H1 (cell line): ENCODE data around the gene ARL11.

Experiments used
- BCL11A ChIP-seq, 2 experiments: IDR thresholded peaks; one replicate each; pipeline ENCODE4 v1.6.1; 2011; ENCODE audit warnings: low read depth in 2 of 2, low read length in 2 of 2, mild to moderate bottlenecking in 2 of 2
- EZH2 ChIP-seq: fragments of 200-600 bp; sonication (generic); IDR thresholded peaks from 2 replicates; pipeline ENCODE4 v1.7.1; 2012; ENCODE audit warnings: low read depth, mild to moderate bottlenecking, moderate library complexity, low read length, inconsistent platforms; ENCODE audit not compliant: severe bottlenecking
- POLR2AphosphoS5 ChIP-seq: IDR thresholded peaks from 2 replicates; pipeline ENCODE4 v1.6.1; 2011; ENCODE audit warnings: low read depth, low read length
- RAD21 ChIP-seq, 2 experiments: IDR thresholded peaks in 1 of 2; conservative IDR thresholded peaks in 1 of 2; 2 replicates each; pipeline ENCODE4 v1.6.1; 2011; ENCODE audit warnings: low read depth in 2 of 2, low read length in 2 of 2, improper control_type of control experiment in 1 of 2, inconsistent platforms in 1 of 2, mild to moderate bottlenecking in 1 of 2, moderate library complexity in 1 of 2
- ZNF274 ChIP-seq: IDR thresholded peaks from 2 replicates; pipeline ENCODE4 v1.7.0; 2012; ENCODE audit warnings: low read length, borderline replicate concordance; ENCODE audit errors: extremely low read depth
- TF ChIP-seq, protein P1 (sequence below), 3 experiments: IDR thresholded peaks; 1 replicate in 2 of 3; 2 replicates in 1 of 3; pipeline versions ENCODE4 v1.5.1 to v1.6.1; 2011; ENCODE audit warnings: low read length in 3 of 3, mild to moderate bottlenecking in 3 of 3, inconsistent platforms in 2 of 3, low read depth in 1 of 3, moderate library complexity in 1 of 3; ENCODE audit not compliant: insufficient read depth in 1 of 3; ENCODE audit errors: control extremely low read depth in 1 of 3

DNA sequence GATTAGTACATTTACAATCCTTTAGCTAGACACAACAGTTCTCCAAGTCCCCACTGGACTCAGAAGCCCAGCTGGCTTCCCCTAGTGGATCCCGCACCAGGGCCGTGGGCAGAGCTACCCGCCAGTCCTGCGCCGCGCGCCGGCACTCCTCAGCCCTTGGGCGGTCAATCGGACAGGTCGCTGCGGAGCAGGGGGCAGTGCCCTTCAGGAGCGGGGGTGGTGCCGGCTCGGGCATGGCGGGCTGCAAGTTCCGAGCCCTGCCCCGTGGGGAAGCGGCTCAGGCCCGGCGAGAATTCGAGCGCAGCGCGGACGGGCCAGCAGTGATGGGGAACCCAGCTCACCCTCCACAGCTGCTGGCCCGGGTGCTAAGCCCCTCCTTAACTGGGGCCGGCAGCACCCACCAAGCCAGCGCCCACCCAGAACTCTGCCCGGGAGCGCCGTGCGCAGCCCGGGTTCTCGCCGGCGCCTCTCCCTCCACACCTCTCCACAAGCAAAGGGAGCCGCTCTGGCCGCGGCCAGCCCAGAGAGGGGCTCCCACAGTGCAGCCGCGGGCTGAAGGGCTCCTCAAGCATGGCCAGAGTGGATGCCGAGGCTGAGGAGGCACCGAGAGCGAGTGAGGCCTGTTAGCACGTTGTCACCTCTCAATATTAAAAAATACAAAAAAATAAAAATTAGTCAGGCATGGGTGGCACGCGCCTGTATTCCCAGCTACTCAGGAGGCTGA lies 50.0 kb downstream of the ARL11 start:
- TF ChIP-seq ZNF274 (no peak), POLR2AphosphoS5 (no peak), EZH2 (no peak), RAD21 (IDR thresholded peaks at IDR 0.05 in 1 of 2, conservative IDR thresholded peaks at IDR 0.05 in 1 of 2; ENCODE audit: low read depth in 2 of 2, low read length in 2 of 2) (no peak), BCL11A (IDR thresholded peaks at IDR 0.05; ENCODE audit: low read depth in 2 of 2, low read length in 2 of 2) (no peak)
- TF ChIP-seq, protein P1, sequence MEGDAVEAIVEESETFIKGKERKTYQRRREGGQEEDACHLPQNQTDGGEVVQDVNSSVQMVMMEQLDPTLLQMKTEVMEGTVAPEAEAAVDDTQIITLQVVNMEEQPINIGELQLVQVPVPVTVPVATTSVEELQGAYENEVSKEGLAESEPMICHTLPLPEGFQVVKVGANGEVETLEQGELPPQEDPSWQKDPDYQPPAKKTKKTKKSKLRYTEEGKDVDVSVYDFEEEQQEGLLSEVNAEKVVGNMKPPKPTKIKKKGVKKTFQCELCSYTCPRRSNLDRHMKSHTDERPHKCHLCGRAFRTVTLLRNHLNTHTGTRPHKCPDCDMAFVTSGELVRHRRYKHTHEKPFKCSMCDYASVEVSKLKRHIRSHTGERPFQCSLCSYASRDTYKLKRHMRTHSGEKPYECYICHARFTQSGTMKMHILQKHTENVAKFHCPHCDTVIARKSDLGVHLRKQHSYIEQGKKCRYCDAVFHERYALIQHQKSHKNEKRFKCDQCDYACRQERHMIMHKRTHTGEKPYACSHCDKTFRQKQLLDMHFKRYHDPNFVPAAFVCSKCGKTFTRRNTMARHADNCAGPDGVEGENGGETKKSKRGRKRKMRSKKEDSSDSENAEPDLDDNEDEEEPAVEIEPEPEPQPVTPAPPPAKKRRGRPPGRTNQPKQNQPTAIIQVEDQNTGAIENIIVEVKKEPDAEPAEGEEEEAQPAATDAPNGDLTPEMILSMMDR (IDR thresholded peaks at IDR 0.05; ENCODE audit: control extremely low read depth in 1 of 3, insufficient read depth in 1 of 3, low read depth in 1 of 3, low read length in 3 of 3), result no peak
